Spleen (tissue), 3 donors: Measurements from ENCODE around the gene TBC1D10B.
"Not testable (repeated sequence)": the region's sequence is repeated elsewhere in the genome, so short reads cannot be mapped to it uniquely, and the experiment has no call there.

Experiments used
- POLR2A ChIP-seq, 3 donors: fragments of 450-650 bp; IDR thresholded peaks; one replicate each; pipeline ENCODE4 v1.5.1; 2017; ENCODE audit warnings: antibody characterized with exemption in 3 of 3, mild to moderate bottlenecking in 1 of 3
- POLR2AphosphoS5 ChIP-seq, 3 donors: sonication (generic); formaldehyde crosslinking; IDR thresholded peaks; one replicate each; pipeline ENCODE4 v1.5.1; 2017; ENCODE audit warnings: antibody characterized with exemption in 3 of 3

DNA sequence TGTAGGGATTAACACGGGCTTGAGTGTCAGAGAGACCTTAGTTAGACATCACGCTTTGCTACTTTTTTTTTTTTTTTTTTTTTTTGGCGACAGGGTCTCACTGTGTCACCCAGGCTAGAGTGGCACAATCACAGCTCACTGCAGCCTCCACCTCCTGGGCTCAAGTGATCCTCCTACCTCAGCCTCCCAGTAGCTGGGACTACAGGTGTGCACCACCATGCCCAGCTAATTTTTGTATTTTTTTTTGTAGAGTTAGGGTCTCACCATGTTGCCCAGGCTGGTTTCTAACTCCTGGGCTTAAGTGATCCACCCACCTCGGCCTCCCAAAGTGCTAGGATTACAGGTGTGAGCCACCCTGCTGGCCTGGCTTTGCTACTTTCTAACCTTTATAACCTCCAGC lies 26.3 kb upstream of the TBC1D10B start:
- not testable (repeated sequence) for TF ChIP-seq POLR2A, POLR2AphosphoS5 (IDR thresholded peaks at IDR 0.05)
